GM12864 (cell line): Measurements from ENCODE around the gene THEM4.
"Not testable (repeated sequence)": the region's sequence is repeated elsewhere in the genome, so short reads cannot be mapped to it uniquely, and the experiment has no call there.

Source experiments
- DNase-seq: peaks from one replicate; pipeline ENCODE4 v3.0.0-alpha.2; 2011; ENCODE audit warnings: low read depth
- H3K4me3 ChIP-seq: 2 replicates; pipeline ENCODE4 v1.5.1; 2011; ENCODE audit warnings: mild to moderate bottlenecking, low read depth, low read length, control low read depth
- CTCF ChIP-seq: IDR thresholded peaks from 2 replicates; pipeline ENCODE4 v1.5.1; 2011; ENCODE audit warnings: low read depth, mild to moderate bottlenecking, moderate library complexity, low read length, control low read depth, inconsistent platforms; ENCODE audit errors: missing control alignments

The THEM4 gene

GRCh38 chr1:151905070-151905442, 4.3 kb downstream of the THEM4 start:
- H3K4me3 ChIP-seq: no peak overlapping the region
- no peak for DNase-seq
- TF ChIP-seq CTCF: no peak

GRCh38 chr1:151902858-151903257, 6.5 kb downstream of the THEM4 start:
- TF ChIP-seq CTCF: no peak
- no peak for DNase-seq
- H3K4me3 ChIP-seq: no peak overlapping the region

- not testable (repeated sequence) for H3K4me3 ChIP-seq, DNase-seq
Observed at GRCh38 chr1:151900804-151901203, 8.5 kb downstream of the THEM4 start.

GRCh38 chr1:151898519-151898991, 10.8 kb downstream of the THEM4 start:
- TF ChIP-seq CTCF: no peak
- H3K4me3 ChIP-seq: no peak overlapping the region
- no peak for DNase-seq

- TF ChIP-seq CTCF: no peak
- no peak for DNase-seq
Observed at GRCh38 chr1:151897991-151898431, 11.3 kb downstream of the THEM4 start.

GRCh38 chr1:151893176-151893924, 16.0 kb downstream of the THEM4 start:
- no peak for DNase-seq
- no peak for TF ChIP-seq CTCF
- H3K4me3 ChIP-seq: no peak overlapping the region

More at GRCh38 chr1:151897991-151898431, 11.3 kb downstream of the THEM4 start:
- no peak overlapping the region for H3K4me3 ChIP-seq

- TF ChIP-seq CTCF: no peak
- H3K4me3 ChIP-seq: no peak overlapping the region
- no peak for DNase-seq
Observed at GRCh38 chr1:151892190-151892589, 17.1 kb downstream of the THEM4 start.
